OCI-LY7 (cell line): ENCODE measurements around the gene PPP1R9A.

ENCODE experiments used
- EZH2phosphoT487 ChIP-seq: fragments of 200-600 bp; sonication (generic); IDR thresholded peaks from 2 replicates; pipeline ENCODE4 v1.6.1; 2018; ENCODE audit warnings: low read depth, borderline replicate concordance, mild to moderate bottlenecking, mixed run types, antibody characterized with exemption, low read length, moderate library complexity, mixed read lengths
- TF ChIP-seq, protein P1 (sequence below): fragments of 200-600 bp; sonication (generic); conservative IDR thresholded peaks from 2 replicates; pipeline ENCODE4 v1.5.1; 2014; ENCODE audit warnings: mild to moderate bottlenecking, antibody characterized with exemption, low read length, moderate library complexity, mixed read lengths

- TF ChIP-seq, protein P1, sequence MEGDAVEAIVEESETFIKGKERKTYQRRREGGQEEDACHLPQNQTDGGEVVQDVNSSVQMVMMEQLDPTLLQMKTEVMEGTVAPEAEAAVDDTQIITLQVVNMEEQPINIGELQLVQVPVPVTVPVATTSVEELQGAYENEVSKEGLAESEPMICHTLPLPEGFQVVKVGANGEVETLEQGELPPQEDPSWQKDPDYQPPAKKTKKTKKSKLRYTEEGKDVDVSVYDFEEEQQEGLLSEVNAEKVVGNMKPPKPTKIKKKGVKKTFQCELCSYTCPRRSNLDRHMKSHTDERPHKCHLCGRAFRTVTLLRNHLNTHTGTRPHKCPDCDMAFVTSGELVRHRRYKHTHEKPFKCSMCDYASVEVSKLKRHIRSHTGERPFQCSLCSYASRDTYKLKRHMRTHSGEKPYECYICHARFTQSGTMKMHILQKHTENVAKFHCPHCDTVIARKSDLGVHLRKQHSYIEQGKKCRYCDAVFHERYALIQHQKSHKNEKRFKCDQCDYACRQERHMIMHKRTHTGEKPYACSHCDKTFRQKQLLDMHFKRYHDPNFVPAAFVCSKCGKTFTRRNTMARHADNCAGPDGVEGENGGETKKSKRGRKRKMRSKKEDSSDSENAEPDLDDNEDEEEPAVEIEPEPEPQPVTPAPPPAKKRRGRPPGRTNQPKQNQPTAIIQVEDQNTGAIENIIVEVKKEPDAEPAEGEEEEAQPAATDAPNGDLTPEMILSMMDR, result no peak
- no peak for TF ChIP-seq EZH2phosphoT487
These were observed 104.6 kb downstream of the PPP1R9A start for GRCh38 chr7:95011995-95012394.
